Caco-2 (cell line): ENCODE results near the gene MACROD2. TPM values are rescaled to one million over a fixed set of nuclear protein-coding genes. Genes with fewer than 3 reads are reported as not detected.

Source experiments
- BruUV-seq: library from RNA; stranded (reverse); fragments of 400-500 nt; replicated peaks from 2 replicates; lab custom pipeline; 2021; lab: Mats Ljungman, UMichigan
- CTCF ChIA-PET: fragments of 300-600 bp; sonication (Branson Sonifier 250); formaldehyde crosslinking; loops from one replicate; lab custom pipeline; 2022; ENCODE audit warnings: antibody characterized with exemption; lab: Charles Lee
- POLR2A ChIA-PET: fragments of 300-600 bp; sonication (Branson Sonifier 250); formaldehyde crosslinking; loops from one replicate; lab custom pipeline; 2022; ENCODE audit warnings: antibody characterized with exemption; lab: Charles Lee
- DNase-seq, 2 experiments: peaks; one replicate each; pipeline versions ENCODE4 v3.0.0 to v3.0.0-alpha.2; 2020 to 2022
- H3K27me3 ChIP-seq: replicated peaks from 2 replicates; pipeline ENCODE4 v1.6.0; 2011; ENCODE audit warnings: low read length; ENCODE audit not compliant: control insufficient read depth, insufficient read depth
- H3K36me3 ChIP-seq: 2 replicates; pipeline ENCODE4 v1.5.1; 2011; ENCODE audit warnings: low read length; ENCODE audit not compliant: control insufficient read depth, insufficient read depth
- H3K4me1 ChIP-seq: fragments of 250-450 bp; sonication (Bioruptor Pico); 2 replicates; pipeline ENCODE4 v1.5.1; 2020; ENCODE audit warnings: mild to moderate bottlenecking
- H3K4me3 ChIP-seq: 2 replicates; pipeline ENCODE4 v1.5.1; 2011; ENCODE audit warnings: low read depth, mild to moderate bottlenecking, control low read depth, low read length
- H3K9me3 ChIP-seq: fragments of 250-450 bp; sonication (Bioruptor Pico); 2 replicates; pipeline ENCODE4 v1.5.1; 2020; ENCODE audit warnings: mild to moderate bottlenecking, moderate library complexity
- H3K27ac Mint-ChIP-seq: one replicate; pipeline ENCODE4 v1.8.0; 2022; ENCODE audit warnings: mixed read lengths; ENCODE audit not compliant: unreplicated experiment
- H3K27me3 Mint-ChIP-seq: one replicate; pipeline ENCODE4 v1.8.0; 2022; ENCODE audit warnings: mixed read lengths; ENCODE audit not compliant: insufficient read depth, unreplicated experiment
- H3K36me3 Mint-ChIP-seq: one replicate; pipeline ENCODE4 v1.8.0; 2022; ENCODE audit warnings: mild to moderate bottlenecking, mixed read lengths; ENCODE audit not compliant: insufficient read depth, unreplicated experiment
- H3K4me1 Mint-ChIP-seq: one replicate; pipeline ENCODE4 v1.8.0; 2022; ENCODE audit warnings: low read depth, mixed read lengths; ENCODE audit not compliant: unreplicated experiment
- H3K4me3 Mint-ChIP-seq: one replicate; pipeline ENCODE4 v1.8.0; 2022; ENCODE audit warnings: mild to moderate bottlenecking, moderate library complexity, mixed read lengths; ENCODE audit not compliant: unreplicated experiment
- H3K9me3 Mint-ChIP-seq: one replicate; pipeline ENCODE4 v1.8.0; 2022; ENCODE audit warnings: mixed read lengths; ENCODE audit not compliant: unreplicated experiment
- intact Hi-C: fragments of 100-400 bp; cut with micrococcal nuclease; formaldehyde crosslinking; loops from one replicate; pipeline ENCODE4 v1.10.0; 2022; ENCODE audit not compliant: unreplicated experiment
- total RNA-seq: library from RNA; stranded (reverse); gene quantifications from 2 replicates; pipeline ENCODE4 v1.2.3, GENCODE V29; 2022
- TF ChIP-seq, protein P1 (sequence below), 2 experiments: fragments of 200-600 bp in 1 of 2; IDR thresholded peaks; 1 replicate in 1 of 2; 2 replicates in 1 of 2; pipeline versions ENCODE4 v1.5.1 to v1.8.0; 2011 to 2022; ENCODE audit warnings: antibody characterized with exemption in 1 of 2, control low read depth in 1 of 2, inconsistent platforms in 1 of 2, low read depth in 1 of 2, low read length in 1 of 2, mild to moderate bottlenecking in 1 of 2, moderate library complexity in 1 of 2; ENCODE audit not compliant: insufficient read depth in 1 of 2, severe bottlenecking in 1 of 2, unreplicated experiment in 1 of 2

MACROD2 gene
- total RNA-seq, 1 experiment from 2014 or later = 6.4 TPM

DNA sequence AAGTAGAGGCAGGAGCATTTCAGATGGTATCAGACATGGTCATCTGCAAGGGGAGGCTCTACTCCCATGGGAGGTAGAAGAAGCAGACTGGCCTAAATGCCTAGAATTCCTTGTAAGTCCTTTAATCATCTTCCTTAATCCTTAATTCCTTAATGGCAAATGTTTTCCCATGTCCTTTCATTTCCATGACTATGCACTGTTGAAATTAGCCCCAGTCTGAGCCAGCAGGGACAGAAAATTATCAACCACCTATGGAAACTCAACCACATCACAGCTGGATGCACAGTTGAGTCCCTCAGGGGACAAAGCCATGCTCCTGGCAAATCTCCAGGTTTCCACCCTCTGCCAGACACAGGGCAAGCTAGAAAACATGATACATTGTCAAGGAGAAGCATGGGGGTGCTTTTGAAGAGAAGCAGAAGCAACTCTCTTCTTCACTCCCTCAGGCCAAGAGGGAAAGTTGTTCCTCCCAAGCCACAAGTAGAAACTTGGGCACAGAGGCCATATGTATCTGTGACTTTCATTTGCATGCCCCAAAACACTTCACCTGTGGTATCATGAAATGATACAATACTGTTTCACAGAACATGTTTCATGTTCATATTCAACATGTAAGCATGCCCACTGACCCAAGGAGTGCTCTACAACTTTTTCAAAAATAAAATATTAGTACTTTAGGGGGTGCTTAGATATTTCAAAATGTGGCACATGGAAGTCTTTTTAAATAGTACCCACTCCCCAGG is 1894.4 kb downstream of the MACROD2 start:
- TF ChIP-seq, protein P1, sequence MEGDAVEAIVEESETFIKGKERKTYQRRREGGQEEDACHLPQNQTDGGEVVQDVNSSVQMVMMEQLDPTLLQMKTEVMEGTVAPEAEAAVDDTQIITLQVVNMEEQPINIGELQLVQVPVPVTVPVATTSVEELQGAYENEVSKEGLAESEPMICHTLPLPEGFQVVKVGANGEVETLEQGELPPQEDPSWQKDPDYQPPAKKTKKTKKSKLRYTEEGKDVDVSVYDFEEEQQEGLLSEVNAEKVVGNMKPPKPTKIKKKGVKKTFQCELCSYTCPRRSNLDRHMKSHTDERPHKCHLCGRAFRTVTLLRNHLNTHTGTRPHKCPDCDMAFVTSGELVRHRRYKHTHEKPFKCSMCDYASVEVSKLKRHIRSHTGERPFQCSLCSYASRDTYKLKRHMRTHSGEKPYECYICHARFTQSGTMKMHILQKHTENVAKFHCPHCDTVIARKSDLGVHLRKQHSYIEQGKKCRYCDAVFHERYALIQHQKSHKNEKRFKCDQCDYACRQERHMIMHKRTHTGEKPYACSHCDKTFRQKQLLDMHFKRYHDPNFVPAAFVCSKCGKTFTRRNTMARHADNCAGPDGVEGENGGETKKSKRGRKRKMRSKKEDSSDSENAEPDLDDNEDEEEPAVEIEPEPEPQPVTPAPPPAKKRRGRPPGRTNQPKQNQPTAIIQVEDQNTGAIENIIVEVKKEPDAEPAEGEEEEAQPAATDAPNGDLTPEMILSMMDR (IDR thresholded peaks at IDR 0.05; ENCODE audit: insufficient read depth in 1 of 2, low read depth in 1 of 2, low read length in 1 of 2, severe bottlenecking in 1 of 2, unreplicated experiment in 1 of 2) = no peak
- intact Hi-C loops = no loop called here
- H3K4me1 ChIP-seq = no peaks in the 10 kb centered on the region
- DNase-seq = no peak
- no peak overlapping the region for H3K4me3 Mint-ChIP-seq
- H3K27me3 Mint-ChIP-seq = peaks cover 3% of the 10 kb centered on the region
- POLR2A ChIA-PET = no interaction called here
- H3K4me1 Mint-ChIP-seq = no peaks in the 10 kb centered on the region
- H3K27ac Mint-ChIP-seq = no peak overlapping the region
- no peak overlapping the region for H3K4me3 ChIP-seq
- no TSS peak for BruUV-seq
- no peaks in the 10 kb centered on the region for H3K9me3 Mint-ChIP-seq
- H3K36me3 Mint-ChIP-seq = no peaks in the 10 kb centered on the region
- H3K27me3 ChIP-seq = no peaks in the 10 kb centered on the region; the same call in 1 of the 2 replicates
- no peaks in the 10 kb centered on the region for H3K36me3 ChIP-seq
- CTCF ChIA-PET = no interaction called here
- no peaks in the 10 kb centered on the region for H3K9me3 ChIP-seq

DNA sequence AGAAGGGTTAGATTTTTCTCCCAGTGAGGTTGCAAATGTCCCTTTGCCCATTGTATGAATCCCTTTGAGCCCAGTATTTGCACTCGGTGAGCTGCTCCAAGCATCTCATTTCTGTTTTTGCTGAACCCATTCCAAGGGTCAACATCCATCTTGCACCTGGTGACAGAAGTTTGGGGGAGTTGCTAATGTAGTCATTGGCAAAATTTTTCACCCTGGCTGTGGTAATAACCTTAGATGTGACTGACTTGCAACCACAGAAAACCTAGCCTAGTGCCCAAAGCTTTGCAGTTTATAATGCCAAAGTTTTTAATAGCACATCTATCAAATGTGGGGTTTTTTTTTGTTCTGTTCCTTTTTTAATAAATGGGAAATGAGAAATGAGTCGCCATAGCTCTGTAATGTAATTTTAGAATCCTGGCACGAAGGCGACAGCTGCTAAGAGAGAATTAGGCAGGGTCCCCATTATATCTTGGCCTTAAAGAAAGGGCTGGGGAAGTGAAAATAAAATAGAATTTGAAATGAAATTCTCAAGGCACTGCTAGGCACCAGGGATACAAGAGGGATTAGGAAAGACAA is 1895.2 kb downstream of the MACROD2 start:
- no peaks in the 10 kb centered on the region for H3K4me1 Mint-ChIP-seq
- H3K36me3 Mint-ChIP-seq = no peaks in the 10 kb centered on the region
- H3K4me3 Mint-ChIP-seq = no peak overlapping the region
- no peaks in the 10 kb centered on the region for H3K4me1 ChIP-seq
- no peaks in the 10 kb centered on the region; the same call in 1 of the 2 replicates for H3K27me3 ChIP-seq
- TF ChIP-seq, protein P1 (IDR thresholded peaks at IDR 0.05; ENCODE audit: insufficient read depth in 1 of 2, low read depth in 1 of 2, low read length in 1 of 2, severe bottlenecking in 1 of 2, unreplicated experiment in 1 of 2) = no peak
- H3K27ac Mint-ChIP-seq = no peak overlapping the region
- H3K36me3 ChIP-seq = no peaks in the 10 kb centered on the region
- BruUV-seq = no TSS peak
- CTCF ChIA-PET = no interaction called here
- H3K9me3 Mint-ChIP-seq = no peaks in the 10 kb centered on the region
- POLR2A ChIA-PET = no interaction called here
- H3K9me3 ChIP-seq = no peaks in the 10 kb centered on the region
- intact Hi-C loops = no loop called here
- no peak overlapping the region for H3K4me3 ChIP-seq
- H3K27me3 Mint-ChIP-seq = peaks cover 3% of the 10 kb centered on the region
- DNase-seq = no peak

DNA sequence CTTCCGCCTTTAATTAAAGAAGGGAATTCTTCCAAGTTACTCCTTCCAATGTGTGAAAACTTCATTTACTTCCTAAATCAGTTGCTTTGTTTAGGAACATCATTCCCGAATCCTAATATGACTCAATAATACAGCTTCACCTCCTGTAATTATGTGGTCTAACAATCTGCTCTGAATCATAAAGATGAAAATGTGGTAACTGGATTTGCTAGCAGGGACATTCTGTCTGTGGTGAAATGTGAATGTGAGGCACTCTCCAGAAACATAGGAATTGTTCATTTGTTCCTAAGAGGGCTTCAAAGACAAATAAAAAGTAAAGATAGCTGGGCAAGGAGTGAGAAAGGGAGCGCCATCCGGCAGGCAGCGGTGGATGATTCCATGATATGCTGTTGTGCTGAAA is 1899.8 kb downstream of the MACROD2 start:
- Histone ChIP-seq H3K9me3 (no peaks in the 10 kb centered on the region), H3K27me3 (no peaks in the 10 kb centered on the region; the same call in 1 of the 2 replicates), H3K4me3 (no peak overlapping the region), H3K4me1 (no peaks in the 10 kb centered on the region), H3K36me3 (no peaks in the 10 kb centered on the region)
- no peak for DNase-seq
- no TSS peak for BruUV-seq
- no peak overlapping the region for H3K27ac Mint-ChIP-seq
- intact Hi-C loops = no loop called here
- TF ChIP-seq, protein P1 (IDR thresholded peaks at IDR 0.05; ENCODE audit: insufficient read depth in 1 of 2, low read depth in 1 of 2, low read length in 1 of 2, severe bottlenecking in 1 of 2, unreplicated experiment in 1 of 2) = no peak
- H3K36me3 Mint-ChIP-seq = no peaks in the 10 kb centered on the region
- no peaks in the 10 kb centered on the region for H3K4me1 Mint-ChIP-seq
- ChIA-PET POLR2A (no interaction called here), CTCF (no interaction called here)
- H3K27me3 Mint-ChIP-seq = peaks cover 3% of the 10 kb centered on the region
- no peaks in the 10 kb centered on the region for H3K9me3 Mint-ChIP-seq
- H3K4me3 Mint-ChIP-seq = no peak overlapping the region
